Measurements from ENCODE around the gene SGCA. TPM values are rescaled to one million over a fixed set of nuclear protein-coding genes. Genes with fewer than 3 reads are reported as not detected.

Gene SGCA
- total and polyA plus RNA-seq, 2 of the 8 experiments (the other 6 are each of a cell fraction or from before 2014, with no cell fraction given), result 0.12 TPM; not detected in 1

DNA sequence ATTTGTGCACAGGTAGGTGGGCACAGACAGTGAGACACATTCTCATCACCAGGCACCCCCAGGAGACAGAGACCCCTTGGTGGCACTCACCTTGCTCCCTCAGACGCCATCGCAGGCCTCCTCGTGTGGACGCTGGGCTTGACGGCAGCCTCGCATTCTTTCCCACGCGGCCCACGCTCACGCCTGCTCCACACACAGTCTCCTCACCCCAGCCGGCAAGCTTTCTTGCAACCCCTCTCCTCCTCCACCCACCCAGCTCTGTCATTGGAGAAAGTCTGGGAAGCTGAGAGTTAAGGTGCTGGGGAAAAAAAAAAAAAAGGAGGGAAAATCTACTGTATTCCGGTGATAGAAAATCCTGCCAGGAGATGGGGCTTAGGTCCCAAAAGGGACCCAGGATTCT lies 14.8 kb downstream of the SGCA start (continued):
- TF ChIP-seq TEAD4 (IDR thresholded peaks at IDR 0.05; ENCODE audit: low read depth, low read length) (no peak), EGR1 (IDR thresholded peaks at IDR 0.05; ENCODE audit: borderline replicate concordance, low read depth, low read length) (no peak)
